Measurements from ENCODE around the gene GSTA3. TPM values are rescaled to one million over a fixed set of nuclear protein-coding genes. Genes with fewer than 3 reads are reported as not detected.

GSTA3 gene
- total RNA-seq, 1 donor from 2014 or later, result not detected

- TF ChIP-seq CTCF (conservative IDR thresholded peaks at IDR 0.05; ENCODE audit: low read depth, low read length), result no peak
- peak; percentile 74 for DNase-seq (ENCODE audit: low read depth)
- no peak overlapping the region for H3K4me3 ChIP-seq (ENCODE audit: low read depth, low read length)
These were observed 28.4 kb upstream of the GSTA3 start for GRCh38 chr6:52937908-52938307.

GRCh38 chr6:52933778-52934177 lies 24.3 kb upstream of the GSTA3 start:
- no peak for TF ChIP-seq CTCF (conservative IDR thresholded peaks at IDR 0.05; ENCODE audit: low read depth, low read length)
- H3K4me3 ChIP-seq (ENCODE audit: low read depth, low read length), result no peak overlapping the region
- no peak for DNase-seq (ENCODE audit: low read depth)

GRCh38 chr6:52931351-52931750 lies 21.9 kb upstream of the GSTA3 start:
- H3K4me3 ChIP-seq (ENCODE audit: low read depth, low read length), result no peak overlapping the region
- no peak for DNase-seq (ENCODE audit: low read depth)
- no peak for TF ChIP-seq CTCF (conservative IDR thresholded peaks at IDR 0.05; ENCODE audit: low read depth, low read length)

- no peak overlapping the region for H3K4me3 ChIP-seq (ENCODE audit: low read depth, low read length)
- peak; percentile 27 for DNase-seq (ENCODE audit: low read depth)
- no peak for TF ChIP-seq CTCF (conservative IDR thresholded peaks at IDR 0.05; ENCODE audit: low read depth, low read length)
These were observed 20.0 kb upstream of the GSTA3 start for GRCh38 chr6:52929321-52930164.

GRCh38 chr6:52927451-52927850 lies 18.0 kb upstream of the GSTA3 start:
- no peak for DNase-seq (ENCODE audit: low read depth)
- no peak overlapping the region for H3K4me3 ChIP-seq (ENCODE audit: low read depth, low read length)
- TF ChIP-seq CTCF (conservative IDR thresholded peaks at IDR 0.05; ENCODE audit: low read depth, low read length), result no peak

GRCh38 chr6:52925919-52926792 lies 16.7 kb upstream of the GSTA3 start:
- H3K4me3 ChIP-seq (ENCODE audit: low read depth, low read length), result no peak overlapping the region
- DNase-seq (ENCODE audit: low read depth), result no peak
- no peak for TF ChIP-seq CTCF (conservative IDR thresholded peaks at IDR 0.05; ENCODE audit: low read depth, low read length)

Data from epithelial cell of proximal tubule (primary cell).